ENCODE data around the gene TCF25. TPM values are rescaled to one million over a fixed set of nuclear protein-coding genes. Genes with fewer than 3 reads are reported as not detected.

The TCF25 gene
- total and polyA plus RNA-seq, 2 experiments from 2014 or later: 95.4 to 143 TPM

- Mint-ChIP-seq H3K27me3 (ENCODE audit: insufficient read depth, low read depth, poor library complexity) (peaks cover 28% of the 10 kb centered on the region), H3K9me3 (peaks cover 16% of the 10 kb centered on the region), H3K4me3 (no peak overlapping the region)
Observed at GRCh38 chr16:89912143-89912542, 38.8 kb downstream of the TCF25 start.

More at GRCh38 chr16:89912143-89912542, 38.8 kb downstream of the TCF25 start:
- Histone ChIP-seq H3K4me1 (ENCODE audit: insufficient read depth) (peaks cover 4% of the 10 kb centered on the region; the same call in 1 of the 2 replicates), H3K27me3 (ENCODE audit: insufficient read depth) (no peaks in the 10 kb centered on the region), H3K27ac (ENCODE audit: low read depth) (no peak overlapping the region), H4K20me1 (replicated peaks; ENCODE audit: insufficient read depth) (no peaks in the 10 kb centered on the region), H3K79me2 (replicated peaks; ENCODE audit: insufficient read depth) (no peaks in the 10 kb centered on the region), H3K4me3 (no peak overlapping the region), H3K9me2 (ENCODE audit: insufficient read depth) (no peaks in the 10 kb centered on the region), H3F3A (replicated peaks; ENCODE audit: low read depth) (peaks cover 19% of the 10 kb centered on the region), H2AFZ (no peak overlapping the region), H3K36me3 (ENCODE audit: insufficient read depth) (no peaks in the 10 kb centered on the region; the same call in 1 of the 2 replicates), H3K4me2 (no peak overlapping the region)
- DNase-seq (ENCODE audit: low spot score) (no peak), ATAC-seq (no peak)
- H3K36me3 Mint-ChIP-seq (ENCODE audit: low read depth): peaks cover 25% of the 10 kb centered on the region
- H3K4me1 Mint-ChIP-seq: 0 out of 3 replicates have a peak, but pooled peaks cover 4% of the 10 kb centered on the region
- TF ChIP-seq REST (IDR thresholded peaks at IDR 0.05; ENCODE audit: unreplicated experiment) (no peak), ZNF462 (CRISPR knock-in tag; IDR thresholded peaks at IDR 0.05) (no peak), JUNB (IDR thresholded peaks at IDR 0.05; ENCODE audit: unreplicated experiment) (no peak), ZNF331 (CRISPR knock-in tag; IDR thresholded peaks at IDR 0.05; ENCODE audit: low read depth) (no peak), EZH2 (IDR thresholded peaks at IDR 0.05; ENCODE audit: low read depth, unreplicated experiment) (no peak), POLR2AphosphoS5 (IDR thresholded peaks at IDR 0.05; ENCODE audit: low read depth) (no peak), CTCF (conservative IDR thresholded peaks at IDR 0.05; ENCODE audit: low read depth in 2 of 2) (no peak), STAT1 (IDR thresholded peaks at IDR 0.05; ENCODE audit: unreplicated experiment) (no peak), EZH2phosphoT487 (IDR thresholded peaks at IDR 0.05; ENCODE audit: unreplicated experiment) (no peak), CREB1 (CRISPR knock-in tag; IDR thresholded peaks at IDR 0.05; ENCODE audit: low read depth) (no peak), NANOG (IDR thresholded peaks at IDR 0.05; ENCODE audit: borderline replicate concordance) (no peak), ETS1 (IDR thresholded peaks at IDR 0.05) (no peak)
- H3K27ac Mint-ChIP-seq: no peak overlapping the region

Data from GM23338 (cell line).